A673 (cell line): Measurements from ENCODE around the gene CSF2RB. TPM values are rescaled to one million over a fixed set of nuclear protein-coding genes. Genes with fewer than 3 reads are reported as not detected.

Experiments
- BruUV-seq: library from RNA; stranded (reverse); fragments of 400-500 nt; replicated peaks from 2 replicates; lab custom pipeline; 2021; lab: Mats Ljungman, UMichigan
- CTCF ChIA-PET: fragments of 300-600 bp; sonication (Branson Sonifier 250); formaldehyde crosslinking; loops from one replicate; lab custom pipeline; 2022; ENCODE audit warnings: antibody characterized with exemption; lab: Charles Lee
- POLR2A ChIA-PET: fragments of 300-600 bp; sonication (Branson Sonifier 250); formaldehyde crosslinking; loops from one replicate; lab custom pipeline; 2022; ENCODE audit warnings: antibody characterized with exemption; ENCODE audit not compliant: low non-redundant PET; lab: Charles Lee
- DNase-seq: peaks from one replicate; pipeline ENCODE4 v3.0.0-alpha.2; 2015; ENCODE audit warnings: low spot score
- H3K27ac ChIP-seq: fragments of 200-600 bp; sonication (generic); 2 replicates; pipeline ENCODE4 v1.5.1; 2016; ENCODE audit warnings: mixed run types, low read depth, mild to moderate bottlenecking, mixed read lengths, antibody characterized with exemption, low read length; ENCODE audit not compliant: poor library complexity, severe bottlenecking
- H3K27me3 ChIP-seq: fragments of 200-600 bp; sonication (generic); replicated peaks from 2 replicates; pipeline ENCODE4 v1.6.1; 2017; ENCODE audit warnings: mixed run types, low read depth, mild to moderate bottlenecking, mixed read lengths, antibody characterized with exemption, low read length; ENCODE audit not compliant: insufficient read depth, poor library complexity
- H3K36me3 ChIP-seq: fragments of 200-600 bp; sonication (generic); 2 replicates; pipeline ENCODE4 v1.6.1; 2016; ENCODE audit warnings: mixed run types, mild to moderate bottlenecking, mixed read lengths, antibody characterized with exemption, low read length; ENCODE audit not compliant: insufficient read depth, poor library complexity, severe bottlenecking
- H3K4me1 ChIP-seq: fragments of 200-600 bp; sonication (generic); 2 replicates; pipeline ENCODE4 v1.6.1; 2017; ENCODE audit warnings: mixed run types, mild to moderate bottlenecking, mixed read lengths, antibody characterized with exemption, low read length; ENCODE audit not compliant: insufficient read depth, poor library complexity, severe bottlenecking
- H3K4me3 ChIP-seq: fragments of 200-600 bp; sonication (generic); 2 replicates; pipeline ENCODE4 v1.5.1; 2016; ENCODE audit warnings: low read depth, mixed run types, mild to moderate bottlenecking, mixed read lengths, low read length; ENCODE audit not compliant: poor library complexity, severe bottlenecking
- H3K9me3 ChIP-seq: fragments of 200-600 bp; sonication (generic); 2 replicates; pipeline ENCODE4 v1.6.1; 2016; ENCODE audit warnings: mixed run types, low read depth, mild to moderate bottlenecking, mixed read lengths, antibody characterized with exemption, low read length; ENCODE audit not compliant: poor library complexity, severe bottlenecking
- EZH2 ChIP-seq: fragments of 200-600 bp; sonication (generic); IDR thresholded peaks from 2 replicates; pipeline ENCODE4 v1.6.1; 2017; ENCODE audit warnings: borderline replicate concordance, low read depth, mild to moderate bottlenecking, mixed read lengths, antibody characterized with exemption, low read length; ENCODE audit not compliant: poor library complexity, severe bottlenecking
- intact Hi-C: fragments of 100-400 bp; cut with micrococcal nuclease; formaldehyde crosslinking; loops from one replicate; pipeline ENCODE4 v1.10.0; 2022; ENCODE audit not compliant: unreplicated experiment
- total RNA-seq: library from RNA; stranded (reverse); gene quantifications from 2 replicates; pipeline ENCODE4 v1.2.3, GENCODE V29; 2021
- TF ChIP-seq, protein P1 (sequence below): fragments of 300-800, 200-600 bp; sonication (generic); conservative IDR thresholded peaks from 2 replicates; pipeline ENCODE4 v1.5.1; 2017; ENCODE audit warnings: low read depth, mild to moderate bottlenecking, antibody characterized with exemption, low read length, moderate library complexity, mixed read lengths

Gene CSF2RB
- total RNA-seq, 1 experiment from 2014 or later: not detected

DNA sequence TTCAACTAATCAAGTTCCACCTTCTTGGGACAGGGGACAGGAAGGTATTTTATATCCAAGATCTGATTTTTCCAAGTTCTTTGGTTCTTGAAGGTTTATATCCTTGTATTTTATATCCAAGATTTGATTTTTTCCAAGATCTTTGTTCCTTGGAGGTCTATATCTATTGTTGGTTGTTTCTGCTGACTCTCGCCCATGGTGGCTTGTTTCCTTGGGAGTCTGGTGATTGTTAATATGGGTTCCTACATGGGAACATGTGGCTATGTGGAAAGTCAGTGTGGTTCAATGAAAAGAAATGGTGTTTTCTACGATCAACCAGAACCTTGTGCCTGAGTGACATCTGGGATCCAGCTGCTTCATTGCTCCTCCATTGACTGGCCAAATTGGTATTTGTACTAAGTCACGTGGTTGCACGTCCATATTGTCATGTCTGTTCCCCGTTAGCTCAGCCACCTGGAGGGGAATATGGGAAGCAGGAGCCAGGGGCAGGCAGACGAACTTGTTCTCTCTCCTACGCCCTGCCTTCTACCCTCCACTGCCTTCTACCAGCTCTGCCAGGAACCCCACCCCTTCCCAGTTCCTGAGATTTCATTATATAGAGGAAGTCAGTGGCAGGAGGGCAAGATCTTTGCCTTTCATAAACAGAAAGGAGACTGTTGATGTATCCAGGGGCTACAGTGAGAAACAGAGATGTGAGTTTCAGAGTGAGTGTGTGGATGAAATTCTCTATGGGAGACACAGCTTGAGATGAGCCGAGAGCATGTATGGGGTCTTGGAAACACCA lies 11.1 kb upstream of the CSF2RB start:
- Histone ChIP-seq H3K27ac (no peak overlapping the region), H3K4me1 (no peaks in the 10 kb centered on the region), H3K36me3 (no peaks in the 10 kb centered on the region), H3K9me3 (no peaks in the 10 kb centered on the region), H3K4me3 (no peak overlapping the region), H3K27me3 (peaks cover 20% of the 10 kb centered on the region)
- no TSS peak for BruUV-seq
- POLR2A ChIA-PET: no interaction called here
- CTCF ChIA-PET: no interaction called here
- TF ChIP-seq EZH2: no peak
- TF ChIP-seq, protein P1, sequence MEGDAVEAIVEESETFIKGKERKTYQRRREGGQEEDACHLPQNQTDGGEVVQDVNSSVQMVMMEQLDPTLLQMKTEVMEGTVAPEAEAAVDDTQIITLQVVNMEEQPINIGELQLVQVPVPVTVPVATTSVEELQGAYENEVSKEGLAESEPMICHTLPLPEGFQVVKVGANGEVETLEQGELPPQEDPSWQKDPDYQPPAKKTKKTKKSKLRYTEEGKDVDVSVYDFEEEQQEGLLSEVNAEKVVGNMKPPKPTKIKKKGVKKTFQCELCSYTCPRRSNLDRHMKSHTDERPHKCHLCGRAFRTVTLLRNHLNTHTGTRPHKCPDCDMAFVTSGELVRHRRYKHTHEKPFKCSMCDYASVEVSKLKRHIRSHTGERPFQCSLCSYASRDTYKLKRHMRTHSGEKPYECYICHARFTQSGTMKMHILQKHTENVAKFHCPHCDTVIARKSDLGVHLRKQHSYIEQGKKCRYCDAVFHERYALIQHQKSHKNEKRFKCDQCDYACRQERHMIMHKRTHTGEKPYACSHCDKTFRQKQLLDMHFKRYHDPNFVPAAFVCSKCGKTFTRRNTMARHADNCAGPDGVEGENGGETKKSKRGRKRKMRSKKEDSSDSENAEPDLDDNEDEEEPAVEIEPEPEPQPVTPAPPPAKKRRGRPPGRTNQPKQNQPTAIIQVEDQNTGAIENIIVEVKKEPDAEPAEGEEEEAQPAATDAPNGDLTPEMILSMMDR: no peak
- intact Hi-C loops: no loop called here
- DNase-seq: no peak

- Histone ChIP-seq H3K4me3 (no peak overlapping the region), H3K27me3 (peaks cover 4% of the 10 kb centered on the region), H3K36me3 (no peaks in the 10 kb centered on the region), H3K9me3 (no peaks in the 10 kb centered on the region), H3K27ac (no peak overlapping the region), H3K4me1 (no peaks in the 10 kb centered on the region)
- no TSS peak for BruUV-seq
- intact Hi-C loops: no loop called here
- no peak for DNase-seq
- no peak for TF ChIP-seq EZH2
- TF ChIP-seq, protein P1: peak; percentile 32; the same call in 1 of the 2 replicates
- ChIA-PET POLR2A (no interaction called here), CTCF (interaction anchor here (0.7 kb wide), 1 partner anchor 45 kb away, joined by 5 read pairs; no protein-coding TSS in a partner anchor)
Observed at GRCh38 chr22:36904260-36904880, 9.1 kb upstream of the CSF2RB start.

- intact Hi-C loops: no loop called here
- peaks cover 28% of the 10 kb centered on the region for H3K27me3 ChIP-seq
- ChIA-PET CTCF (no interaction called here), POLR2A (no interaction called here)
- H3K36me3 ChIP-seq: no peaks in the 10 kb centered on the region
- BruUV-seq: no TSS peak
- no peak for TF ChIP-seq EZH2
- TF ChIP-seq, protein P1: no peak
- DNase-seq: no peak
- no peaks in the 10 kb centered on the region for H3K9me3 ChIP-seq
- H3K4me1 ChIP-seq: no peaks in the 10 kb centered on the region
- no peak overlapping the region for H3K27ac ChIP-seq
- no peak overlapping the region for H3K4me3 ChIP-seq
Observed at GRCh38 chr22:36907253-36908195, 5.9 kb upstream of the CSF2RB start.
